Stimulated activated CD4-positive, alpha-beta T cell treated with anti-CD3 and anti-CD28 coated beads, Interleukin-12 subunit alpha, Interleukin-12 subunit beta, amount 100 ng/mL, for 48 hours (primary cell): ENCODE measurements around the gene CTXND2.

Experiments
- DNase-seq, 3 donors: peaks; one replicate each; pipeline ENCODE4 v3.0.0-alpha.2; 2020; ENCODE audit warnings: low read depth in 2 of 3, low spot score in 1 of 3

Gene CTXND2

GRCh38 chr1:150957666-150958065 is 70.7 kb downstream of the CTXND2 start:
- DNase-seq = no peak

GRCh38 chr1:150960646-150961045 is 73.7 kb downstream of the CTXND2 start:
- no peak for DNase-seq

- DNase-seq = no peak
These were observed 74.8 kb downstream of the CTXND2 start for GRCh38 chr1:150961756-150962155.
